Dermis lymphatic vessel endothelial cell (primary cell): ENCODE results near the gene MAP1LC3B2. TPM values are rescaled to one million over a fixed set of nuclear protein-coding genes. Genes with fewer than 3 reads are reported as not detected.

Experiments used
- total RNA-seq: library from RNA; depleted of rRNA; stranded (reverse); fragments of >200 nt; gene quantifications from 2 replicates; pipeline ENCODE4 v1.2.1, GENCODE V29; 2014

MAP1LC3B2 gene
- total RNA-seq: 0.43 TPM in 2 replicates

GRCh38 chr12:116559162-116559935 is at the start of gene MAP1LC3B2:
TSS of gene MAP1LC3B2 (plus strand) at chr12:116559381. CDS start at chr12:116575943, 16,562 bp downstream.

Other genes starting within 250 kb of the MAP1LC3B2 start
- gene SPRING1, start 178.7 kb downstream of the MAP1LC3B2 start, total RNA-seq: 24.5 and 26.2 TPM in 2 replicates
- 0.54 and 1.8 TPM in 2 replicates for gene RNFT2, start 178.9 kb downstream of the MAP1LC3B2 start, total RNA-seq